GM13977 (cell line): ENCODE data around the gene RMND5A.
A peak's percentile ranks its signal among the peaks of the same experiment; 100 is the strongest.

Source experiments
- DNase-seq: peaks from one replicate; pipeline ENCODE4 v3.0.0; 2012; ENCODE audit warnings: low spot score
- in situ Hi-C: fragments of 300-500 bp; cut with MboI; formaldehyde crosslinking; loops from one replicate; pipeline ENCODE4 v1.12.0; 2022; ENCODE audit warnings: low sequenced_read_pairs, low pct_unique_long_range_greater_than_20kb, mixed read lengths, inconsistent platforms; ENCODE audit not compliant: unreplicated experiment
- TF ChIP-seq, protein P1 (sequence below): IDR thresholded peaks from 2 replicates; pipeline ENCODE4 v1.5.1; 2012; ENCODE audit warnings: mild to moderate bottlenecking, control low read depth; ENCODE audit not compliant: insufficient read depth; ENCODE audit errors: extremely low read depth, missing control alignments

RMND5A gene

GRCh38 chr2:86753606-86754005 lies 33.5 kb downstream of the RMND5A start:
- TF ChIP-seq, protein P1, sequence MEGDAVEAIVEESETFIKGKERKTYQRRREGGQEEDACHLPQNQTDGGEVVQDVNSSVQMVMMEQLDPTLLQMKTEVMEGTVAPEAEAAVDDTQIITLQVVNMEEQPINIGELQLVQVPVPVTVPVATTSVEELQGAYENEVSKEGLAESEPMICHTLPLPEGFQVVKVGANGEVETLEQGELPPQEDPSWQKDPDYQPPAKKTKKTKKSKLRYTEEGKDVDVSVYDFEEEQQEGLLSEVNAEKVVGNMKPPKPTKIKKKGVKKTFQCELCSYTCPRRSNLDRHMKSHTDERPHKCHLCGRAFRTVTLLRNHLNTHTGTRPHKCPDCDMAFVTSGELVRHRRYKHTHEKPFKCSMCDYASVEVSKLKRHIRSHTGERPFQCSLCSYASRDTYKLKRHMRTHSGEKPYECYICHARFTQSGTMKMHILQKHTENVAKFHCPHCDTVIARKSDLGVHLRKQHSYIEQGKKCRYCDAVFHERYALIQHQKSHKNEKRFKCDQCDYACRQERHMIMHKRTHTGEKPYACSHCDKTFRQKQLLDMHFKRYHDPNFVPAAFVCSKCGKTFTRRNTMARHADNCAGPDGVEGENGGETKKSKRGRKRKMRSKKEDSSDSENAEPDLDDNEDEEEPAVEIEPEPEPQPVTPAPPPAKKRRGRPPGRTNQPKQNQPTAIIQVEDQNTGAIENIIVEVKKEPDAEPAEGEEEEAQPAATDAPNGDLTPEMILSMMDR: no peak
- in situ Hi-C loops: no loop called here
- DNase-seq: no peak

- no peak for DNase-seq
- TF ChIP-seq, protein P1: no peak
- in situ Hi-C loops: no loop called here
Measured at GRCh38 chr2:86758405-86758804, 38.3 kb downstream of the RMND5A start.

DNA sequence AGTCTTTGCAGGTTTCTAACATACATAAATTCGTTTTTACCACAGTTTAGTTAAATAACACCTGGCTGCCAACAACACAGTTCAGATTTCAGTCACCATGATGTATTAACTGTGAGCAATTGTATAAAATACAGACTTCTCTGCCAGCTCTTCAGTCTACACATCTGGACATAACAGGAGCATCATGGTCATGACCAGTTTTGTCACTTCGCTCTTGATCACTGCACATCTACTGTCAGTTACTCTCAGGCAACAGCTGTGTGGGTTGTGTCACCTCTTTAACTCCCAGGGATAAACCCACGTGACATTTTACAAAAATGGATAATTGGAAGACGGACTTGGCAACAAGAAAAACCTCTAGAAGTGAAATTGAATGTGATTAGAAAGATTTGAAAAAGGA lies 40.3 kb downstream of the RMND5A start:
- DNase-seq: no peak
- in situ Hi-C loops: no loop called here
- TF ChIP-seq, protein P1: no peak

DNA sequence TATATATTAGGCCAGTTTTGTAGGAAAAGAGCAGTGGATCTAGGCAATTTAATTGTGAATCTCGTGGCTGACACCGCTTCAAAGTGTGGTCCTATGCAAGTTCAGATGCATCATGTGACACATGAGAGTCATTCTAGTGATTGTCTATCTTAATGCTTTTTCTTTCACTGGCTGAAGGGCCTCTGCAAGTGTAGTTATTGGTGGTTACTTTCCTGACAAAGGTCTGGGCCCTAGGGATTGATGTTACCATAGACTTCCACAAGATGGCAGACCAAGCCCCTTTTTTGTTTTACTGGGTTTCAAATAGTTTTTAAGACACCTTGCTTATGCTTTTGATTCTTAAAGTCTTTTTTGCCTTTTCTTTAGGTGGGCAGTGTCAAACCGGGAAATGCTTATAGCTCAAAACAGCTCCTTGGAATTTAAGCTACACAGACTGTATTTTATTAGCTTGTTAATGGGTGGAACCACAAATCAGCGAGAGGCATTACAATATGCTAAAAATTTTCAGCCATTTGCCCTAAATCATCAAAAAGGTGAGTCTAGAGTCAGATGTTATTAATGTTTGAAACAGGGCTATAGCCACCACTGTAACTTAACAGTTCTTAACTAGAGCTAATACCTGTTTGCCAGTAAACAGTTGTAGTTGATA lies 44.7 kb downstream of the RMND5A start:
- TF ChIP-seq, protein P1: peak; percentile 64
- in situ Hi-C loops: no loop called here

DNA sequence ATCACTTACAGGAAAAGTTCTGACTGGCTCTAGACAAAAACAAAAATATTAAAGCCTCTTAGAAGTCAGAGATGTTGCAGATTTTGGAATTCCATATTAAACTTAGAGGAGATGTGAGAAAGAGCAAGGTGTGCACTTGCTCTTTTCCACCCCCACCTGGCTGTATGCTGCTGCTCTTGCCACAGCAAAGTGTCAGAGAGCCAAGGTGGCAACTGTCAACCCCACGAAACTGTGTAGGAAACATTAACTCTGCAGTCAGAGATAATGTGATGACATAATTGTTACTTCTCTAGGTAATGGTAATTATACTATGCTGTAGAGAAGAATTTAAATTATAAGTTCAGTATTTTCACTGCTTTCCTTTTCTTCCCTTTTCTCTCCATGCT lies 45.2 kb downstream of the RMND5A start:
- TF ChIP-seq, protein P1: no peak
- DNase-seq: no peak
- in situ Hi-C loops: no loop called here

More for the DNA sequence above, 44.7 kb downstream of the RMND5A start:
- peak; percentile 54 for DNase-seq

- TF ChIP-seq, protein P1: no peak
- in situ Hi-C loops: no loop called here
Measured at GRCh38 chr2:86768189-86768949, 48.3 kb downstream of the RMND5A start.

More at GRCh38 chr2:86768189-86768949, 48.3 kb downstream of the RMND5A start:
- DNase-seq: no peak
